H1 (cell line): ENCODE data around the gene GPR15. TPM values are rescaled to one million over a fixed set of nuclear protein-coding genes. Genes with fewer than 3 reads are reported as not detected.
A peak's percentile ranks its signal among the peaks of the same experiment; 100 is the strongest.

ENCODE experiments used
- CTCF ChIA-PET: fragments of 300-600 bp; sonication (Branson Sonifier 250); formaldehyde crosslinking; loops from one replicate; lab custom pipeline; 2021; ENCODE audit not compliant: partially characterized antibody; lab: Charles Lee
- POLR2A ChIA-PET: fragments of 300-600 bp; sonication (Branson Sonifier 250); formaldehyde crosslinking; loops from one replicate; lab custom pipeline; 2021; ENCODE audit warnings: inconsistent platforms; ENCODE audit not compliant: partially characterized antibody; lab: Charles Lee
- DNase-seq, 2 experiments: peaks; one replicate each; pipeline versions ENCODE4 v3.0.0 to v3.0.0-alpha.2; 2010 to 2022; ENCODE audit warnings: low spot score in 2 of 2, low read depth in 1 of 2, mixed read lengths in 1 of 2
- FAIRE-seq: peaks from 2 replicates; lab custom pipeline; 2011; peaks lifted over from hg19 to GRCh38; lab: Jason Lieb, UNC
- H2AFZ ChIP-seq: 2 replicates; pipeline ENCODE4 v1.8.1; 2012; ENCODE audit warnings: low read length, inconsistent platforms
- H2AK5ac ChIP-seq: 2 replicates; pipeline ENCODE4 v1.6.1; 2013; ENCODE audit warnings: low read depth, low read length
- H2BK120ac ChIP-seq: replicated peaks from 2 replicates; pipeline ENCODE3; 2013; ENCODE audit warnings: low read depth, low read length, inconsistent platforms
- H2BK12ac ChIP-seq: 2 replicates; pipeline ENCODE4 v1.6.1; 2013; ENCODE audit warnings: low read depth, low read length
- H2BK15ac ChIP-seq: 2 replicates; pipeline ENCODE4 v1.6.1; 2013; ENCODE audit warnings: low read length
- H2BK20ac ChIP-seq: 2 replicates; pipeline ENCODE4 v1.6.1; 2013; ENCODE audit warnings: low read length
- H2BK5ac ChIP-seq: 2 replicates; pipeline ENCODE4 v1.6.1; 2013; ENCODE audit warnings: low read depth, low read length
- H3K14ac ChIP-seq: 2 replicates; pipeline ENCODE4 v1.6.1; 2013; ENCODE audit warnings: inconsistent platforms; ENCODE audit not compliant: insufficient read length
- H3K18ac ChIP-seq: 2 replicates; pipeline ENCODE4 v1.6.1; 2013; ENCODE audit warnings: low read length; ENCODE audit errors: extremely low read depth
- H3K23ac ChIP-seq: 2 replicates; pipeline ENCODE4 v1.6.1; 2013; ENCODE audit warnings: inconsistent platforms; ENCODE audit not compliant: insufficient read length
- H3K23me2 ChIP-seq: 2 replicates; pipeline ENCODE4 v1.6.1; 2013; ENCODE audit warnings: low read depth, low read length
- H3K27ac ChIP-seq: 2 replicates; pipeline ENCODE4 v1.6.1; 2011; ENCODE audit warnings: low read depth, low read length, inconsistent platforms
- H3K27me3 ChIP-seq, 4 experiments: replicated peaks in 1 of 4; 1 replicate in 1 of 4; 2 replicates in 3 of 4; pipeline versions ENCODE4 v1.6.1 to v1.8.1; 2011 to 2013; ENCODE audit warnings: low read length in 3 of 4, mild to moderate bottlenecking in 3 of 4, inconsistent platforms in 2 of 4, mixed read lengths in 2 of 4, moderate library complexity in 1 of 4; ENCODE audit not compliant: control insufficient read depth in 3 of 4, insufficient read depth in 3 of 4; ENCODE audit errors: extremely low read depth in 1 of 4
- H3K36me3 ChIP-seq, 4 experiments: 2 replicates each; pipeline versions ENCODE4 v1.6.1 to v1.8.1; 2011 to 2013; ENCODE audit warnings: mild to moderate bottlenecking in 4 of 4, low read length in 3 of 4, moderate library complexity in 2 of 4, control low read depth in 1 of 4, inconsistent platforms in 1 of 4; ENCODE audit not compliant: insufficient read depth in 4 of 4, control insufficient read depth in 2 of 4
- H3K4ac ChIP-seq: replicated peaks from 2 replicates; pipeline ENCODE3; 2013; ENCODE audit warnings: low read length, low read depth, mixed read lengths, inconsistent platforms; ENCODE audit not compliant: insufficient read length
- H3K4me1 ChIP-seq, 4 experiments: replicated peaks in 1 of 4; 1 replicate in 1 of 4; 2 replicates in 3 of 4; pipeline versions ENCODE4 v1.6.1 to v1.8.1; 2011 to 2013; ENCODE audit warnings: low read length in 3 of 4, inconsistent platforms in 2 of 4, mixed read lengths in 1 of 4; ENCODE audit not compliant: insufficient read depth in 4 of 4, control insufficient read depth in 3 of 4
- H3K4me2 ChIP-seq, 2 experiments: 2 replicates each; pipeline versions ENCODE4 v1.6.1 to v1.8.1; 2011 to 2013; ENCODE audit warnings: low read depth in 2 of 2, low read length in 2 of 2, control low read depth in 1 of 2, inconsistent platforms in 1 of 2, mild to moderate bottlenecking in 1 of 2; ENCODE audit not compliant: insufficient read depth in 1 of 2
- H3K4me3 ChIP-seq, 4 experiments: fragments of 200-600, 300-600 bp in 1 of 4; sonication (generic), shearing (Covaris generic), sonication (Bioruptor Twin) in 1 of 4; 2 replicates each; pipeline versions ENCODE4 v1.5.1 to v1.8.1; 2011 to 2016; ENCODE audit warnings: low read length in 4 of 4, low read depth in 3 of 4, control low read depth in 2 of 4, inconsistent platforms in 2 of 4, mild to moderate bottlenecking in 2 of 4, mixed read lengths in 1 of 4, moderate library complexity in 1 of 4; ENCODE audit not compliant: insufficient read depth in 2 of 4; ENCODE audit errors: extremely low read depth in 1 of 4
- H3K56ac ChIP-seq: replicated peaks from 2 replicates; pipeline ENCODE3; 2013; ENCODE audit warnings: low read depth, mild to moderate bottlenecking, mixed read lengths, low read length, inconsistent platforms; ENCODE audit not compliant: insufficient read length
- H3K79me1 ChIP-seq: 2 replicates; pipeline ENCODE4 v1.6.1; 2013; ENCODE audit warnings: low read depth, low read length, control low read depth
- H3K79me2 ChIP-seq, 2 experiments: 2 replicates each; pipeline versions ENCODE4 v1.6.1 to v1.8.1; 2012 to 2013; ENCODE audit warnings: low read length in 2 of 2, mild to moderate bottlenecking in 2 of 2, inconsistent platforms in 1 of 2; ENCODE audit not compliant: insufficient read depth in 2 of 2, control insufficient read depth in 1 of 2
- H3K9ac ChIP-seq, 4 experiments: replicated peaks in 1 of 4; 1 replicate in 1 of 4; 2 replicates in 3 of 4; pipeline versions ENCODE4 v1.6.1 to v1.8.1; 2011 to 2013; ENCODE audit warnings: low read depth in 3 of 4, low read length in 3 of 4, control low read depth in 2 of 4, mild to moderate bottlenecking in 2 of 4, moderate library complexity in 2 of 4, inconsistent platforms in 1 of 4; ENCODE audit errors: extremely low read depth in 1 of 4
- H3K9me3 ChIP-seq, 2 experiments: 2 replicates each; pipeline versions ENCODE4 v1.6.1 to v1.8.1; 2012 to 2013; ENCODE audit warnings: mild to moderate bottlenecking in 2 of 2, moderate library complexity in 2 of 2, control low read depth in 1 of 2, inconsistent platforms in 1 of 2, low read depth in 1 of 2, low read length in 1 of 2, mixed read lengths in 1 of 2; ENCODE audit not compliant: insufficient read depth in 2 of 2
- H4K20me1 ChIP-seq, 2 experiments: replicated peaks in 1 of 2; 2 replicates each; pipeline versions ENCODE3 to v1.8.1; 2011 to 2013; ENCODE audit warnings: inconsistent platforms in 2 of 2, low read length in 2 of 2, mild to moderate bottlenecking in 1 of 2; ENCODE audit not compliant: insufficient read depth in 2 of 2, control insufficient read depth in 1 of 2
- H4K5ac ChIP-seq: 2 replicates; pipeline ENCODE4 v1.6.1; 2013; ENCODE audit warnings: low read length, low read depth, mixed read lengths, inconsistent platforms; ENCODE audit not compliant: insufficient read length
- H4K8ac ChIP-seq: 2 replicates; pipeline ENCODE4 v1.8.0; 2013; ENCODE audit warnings: mild to moderate bottlenecking, moderate library complexity, low read length, inconsistent platforms; ENCODE audit not compliant: insufficient read depth; ENCODE audit errors: extremely low read depth
- H4K91ac ChIP-seq: replicated peaks from 2 replicates; pipeline ENCODE3; 2013; ENCODE audit warnings: low read length, mixed read lengths, inconsistent platforms; ENCODE audit not compliant: insufficient read length
- RAD21 ChIP-seq, 2 experiments: IDR thresholded peaks in 1 of 2; conservative IDR thresholded peaks in 1 of 2; 2 replicates each; pipeline ENCODE4 v1.6.1; 2011; ENCODE audit warnings: low read depth in 2 of 2, low read length in 2 of 2, improper control_type of control experiment in 1 of 2, inconsistent platforms in 1 of 2, mild to moderate bottlenecking in 1 of 2, moderate library complexity in 1 of 2
- YY1 ChIP-seq: IDR thresholded peaks from 2 replicates; pipeline ENCODE4 v1.6.1; 2011; ENCODE audit warnings: low read depth, mild to moderate bottlenecking, low read length
- WGBS, 2 experiments: shearing (Covaris generic) in 1 of 2; methylation state at CpG; one replicate each; pipeline versions ENCODE4 v1.1.6 to v1.1.7; 2013 to 2015; ENCODE audit warnings: low lambda C conversion rate in 2 of 2, mixed read lengths in 2 of 2, inconsistent platforms in 1 of 2, low coverage in 1 of 2, missing lambda C conversion rate in 1 of 2; ENCODE audit not compliant: insufficient replicate concordance in 2 of 2, insufficient coverage in 1 of 2, insufficient read length in 1 of 2; ENCODE audit errors: extremely low coverage in 1 of 2, missing lambda C conversion rate in 1 of 2; 5-methylcytosine and 5-hydroxymethylcytosine counted together
- polyA plus RNA-seq, 7 experiments: library from polyadenylated mRNA; depleted of rRNA in 3 of 7; stranded (reverse) in 5 of 7; unstranded in 2 of 7; fragments of >200 nt in 5 of 7; fragments of 200-250 nt in 2 of 7; gene quantifications; 1 replicate in 5 of 7; 2 replicates in 1 of 7; 4 replicates in 1 of 7; pipeline versions ENCODE4 v1.2.1 to v1.2.3, GENCODE V29; 2011 to 2013; ENCODE audit warnings: missing spikeins in 2 of 7, mixed read lengths in 2 of 7
- total RNA-seq: library from RNA; stranded (reverse); fragmentation: NEBNext Ultra II Directional; extraction: Animal tissue kit (Norgen Biotek cat#: 25700); gene quantifications from 2 replicates; pipeline ENCODE4 v1.2.1, GENCODE V29; 2021
- TF ChIP-seq, protein P1 (sequence below), 3 experiments: IDR thresholded peaks; 1 replicate in 2 of 3; 2 replicates in 1 of 3; pipeline versions ENCODE4 v1.5.1 to v1.6.1; 2011; ENCODE audit warnings: low read length in 3 of 3, mild to moderate bottlenecking in 3 of 3, inconsistent platforms in 2 of 3, low read depth in 1 of 3, moderate library complexity in 1 of 3; ENCODE audit not compliant: insufficient read depth in 1 of 3; ENCODE audit errors: control extremely low read depth in 1 of 3

The GPR15 gene
- total and polyA plus RNA-seq, 2 of the 8 experiments (the other 6 are each of a cell fraction or from before 2014, with no cell fraction given) = not detected

DNA sequence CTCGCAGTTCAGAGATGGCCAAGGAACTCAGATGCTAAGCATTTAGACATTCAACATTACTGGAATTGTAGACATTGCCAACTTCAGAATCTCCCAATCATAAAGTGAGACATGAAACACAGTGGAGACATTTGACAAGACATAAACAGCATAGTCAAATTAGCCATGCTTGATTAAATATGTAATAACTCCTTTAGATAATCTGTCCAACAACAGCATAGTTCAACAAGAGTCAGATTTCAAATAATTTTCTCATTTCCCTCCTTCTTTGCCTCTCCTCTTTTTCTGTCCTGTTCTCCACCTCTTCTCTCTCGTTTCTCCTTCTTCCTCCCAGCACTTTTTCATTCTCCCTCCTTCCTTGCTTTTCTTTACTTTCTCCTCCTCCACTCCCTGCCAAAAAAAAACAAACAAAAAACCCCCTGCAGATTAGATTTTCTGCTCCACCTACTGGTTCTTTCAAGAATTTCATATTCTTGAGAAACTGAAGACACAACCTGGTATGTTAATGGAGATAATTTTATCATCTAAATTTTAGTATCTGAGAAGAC, 41.5 kb downstream of the GPR15 start:
- no peak for FAIRE-seq
- H3K27me3 ChIP-seq = no peaks in the 10 kb centered on the region
- H2AK5ac ChIP-seq = no peak overlapping the region
- no peaks in the 10 kb centered on the region for H3K4me1 ChIP-seq
- H2AFZ ChIP-seq = no peak overlapping the region
- no peak overlapping the region for H3K27ac ChIP-seq
- no peaks in the 10 kb centered on the region for H3K79me1 ChIP-seq
- H3K14ac ChIP-seq = no peak overlapping the region
- H3K79me2 ChIP-seq = no peaks in the 10 kb centered on the region
- POLR2A ChIA-PET = no interaction called here
- no peak overlapping the region for H3K4me3 ChIP-seq
- H3K4ac ChIP-seq = no peak overlapping the region
- H2BK20ac ChIP-seq = no peak overlapping the region
- H3K23ac ChIP-seq = no peak overlapping the region
- H4K20me1 ChIP-seq = no peaks in the 10 kb centered on the region
- no peak overlapping the region for H2BK120ac ChIP-seq
- H3K36me3 ChIP-seq = peaks cover 0 to 9% (median 4%) of the 10 kb centered on the region in 4 experiments; a peak in 3 of 8 replicates
- peaks cover 2% of the 10 kb centered on the region; the same call in 1 of the 2 replicates for H3K23me2 ChIP-seq
- no peak overlapping the region for H2BK15ac ChIP-seq
- WGBS, 2 experiments = 75% methylated on average over 2 of the region's 2 CpGs; no CpG with 5 or more reads in 1 of the 2 experiments
- no peak overlapping the region for H2BK12ac ChIP-seq
- no peak overlapping the region for H4K8ac ChIP-seq
- no peak overlapping the region for H4K91ac ChIP-seq
- no peak overlapping the region for H3K9ac ChIP-seq
- TF ChIP-seq RAD21 (IDR thresholded peaks at IDR 0.05 in 1 of 2, conservative IDR thresholded peaks at IDR 0.05 in 1 of 2; ENCODE audit: low read depth in 2 of 2, low read length in 2 of 2) (peak; percentile 42 to 43), YY1 (no peak)
- TF ChIP-seq, protein P1, sequence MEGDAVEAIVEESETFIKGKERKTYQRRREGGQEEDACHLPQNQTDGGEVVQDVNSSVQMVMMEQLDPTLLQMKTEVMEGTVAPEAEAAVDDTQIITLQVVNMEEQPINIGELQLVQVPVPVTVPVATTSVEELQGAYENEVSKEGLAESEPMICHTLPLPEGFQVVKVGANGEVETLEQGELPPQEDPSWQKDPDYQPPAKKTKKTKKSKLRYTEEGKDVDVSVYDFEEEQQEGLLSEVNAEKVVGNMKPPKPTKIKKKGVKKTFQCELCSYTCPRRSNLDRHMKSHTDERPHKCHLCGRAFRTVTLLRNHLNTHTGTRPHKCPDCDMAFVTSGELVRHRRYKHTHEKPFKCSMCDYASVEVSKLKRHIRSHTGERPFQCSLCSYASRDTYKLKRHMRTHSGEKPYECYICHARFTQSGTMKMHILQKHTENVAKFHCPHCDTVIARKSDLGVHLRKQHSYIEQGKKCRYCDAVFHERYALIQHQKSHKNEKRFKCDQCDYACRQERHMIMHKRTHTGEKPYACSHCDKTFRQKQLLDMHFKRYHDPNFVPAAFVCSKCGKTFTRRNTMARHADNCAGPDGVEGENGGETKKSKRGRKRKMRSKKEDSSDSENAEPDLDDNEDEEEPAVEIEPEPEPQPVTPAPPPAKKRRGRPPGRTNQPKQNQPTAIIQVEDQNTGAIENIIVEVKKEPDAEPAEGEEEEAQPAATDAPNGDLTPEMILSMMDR (IDR thresholded peaks at IDR 0.05; ENCODE audit: control extremely low read depth in 1 of 3, insufficient read depth in 1 of 3, low read depth in 1 of 3, low read length in 3 of 3) = peak in 2 of 3 experiments; percentile 10 to 14; a peak in 2 of 4 replicates
- TF ChIP-seq, all 59 proteins: peak for 2
- Histone ChIP-seq H3K18ac (no peak overlapping the region), H2BK5ac (no peak overlapping the region), H3K9me3 (no peaks in the 10 kb centered on the region), H3K56ac (no peak overlapping the region), H4K5ac (no peak overlapping the region), H3K4me2 (no peak overlapping the region)
- no peak for DNase-seq
- CTCF ChIA-PET = interaction anchor here (0.8 to 1.6 kb wide), 7 partner anchors 10 to 533 kb away, joined by 3 to 5 read pairs (median 4); no protein-coding TSS in a partner anchor
